HG03095 (cell line): ENCODE data around the gene ASB4.
"Not testable (repeated sequence)": the region's sequence is repeated elsewhere in the genome, so short reads cannot be mapped to it uniquely, and the experiment has no call there.

Experiments
- ATAC-seq: cut with Tn5 transposase; IDR thresholded peaks from one replicate; pipeline ENCODE4 v1.9.1; 2021; ENCODE audit warnings: moderate library complexity; ENCODE audit not compliant: unreplicated experiment

Gene ASB4

DNA sequence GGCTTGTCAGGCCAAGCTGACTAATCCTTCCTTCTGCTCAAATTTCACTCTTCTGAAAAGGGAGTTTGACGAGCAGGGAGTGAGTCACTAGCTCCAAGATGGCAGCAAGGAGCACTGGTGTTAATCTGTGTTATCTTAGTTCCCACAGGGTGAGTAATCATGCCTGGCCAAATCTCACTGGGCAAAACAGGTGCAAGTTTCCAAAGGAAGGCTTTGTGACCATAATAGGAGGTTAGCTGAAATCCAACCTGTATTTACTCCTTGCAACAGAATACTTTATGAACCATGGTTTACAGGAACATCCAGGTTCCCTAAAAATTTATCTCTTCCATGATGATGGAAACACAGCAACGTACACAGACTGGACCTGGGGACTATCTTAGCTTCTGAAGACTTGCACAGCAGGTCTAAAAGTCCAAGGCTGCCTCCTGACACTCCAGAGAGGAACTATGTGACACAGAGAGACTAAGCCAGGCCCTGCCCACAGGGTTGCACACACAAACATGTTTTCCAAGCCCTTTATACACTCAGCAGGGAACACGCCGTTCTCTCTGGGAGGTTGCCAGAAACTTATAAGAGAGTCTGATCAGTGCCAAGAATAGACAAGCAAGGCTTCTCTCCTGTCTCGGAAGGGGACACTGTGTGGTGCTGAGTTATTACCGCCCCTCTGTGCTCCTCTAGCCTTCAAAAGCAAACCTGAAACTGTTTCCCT, 64.2 kb downstream of the ASB4 start:
- no peak for ATAC-seq

DNA sequence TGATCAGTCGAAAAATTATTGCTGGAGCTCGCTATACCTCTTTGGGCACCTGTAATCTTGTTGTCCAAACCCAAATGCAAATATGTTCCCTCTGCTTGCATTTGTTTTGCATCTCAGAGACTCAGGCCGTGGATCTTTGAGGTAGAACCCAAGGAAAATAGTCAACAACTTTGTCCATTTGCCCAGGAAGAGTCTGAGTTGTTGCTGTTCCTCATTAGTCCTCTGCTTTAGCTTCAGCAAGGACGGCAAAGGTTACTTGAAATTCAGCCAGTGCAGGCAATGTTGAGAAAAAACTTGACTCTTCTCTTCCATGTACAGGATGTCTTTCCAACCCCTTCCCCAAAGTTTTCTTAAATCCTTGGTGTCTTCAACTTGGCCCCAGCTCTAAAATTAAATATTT, 64.8 kb downstream of the ASB4 start:
- no peak for ATAC-seq

DNA sequence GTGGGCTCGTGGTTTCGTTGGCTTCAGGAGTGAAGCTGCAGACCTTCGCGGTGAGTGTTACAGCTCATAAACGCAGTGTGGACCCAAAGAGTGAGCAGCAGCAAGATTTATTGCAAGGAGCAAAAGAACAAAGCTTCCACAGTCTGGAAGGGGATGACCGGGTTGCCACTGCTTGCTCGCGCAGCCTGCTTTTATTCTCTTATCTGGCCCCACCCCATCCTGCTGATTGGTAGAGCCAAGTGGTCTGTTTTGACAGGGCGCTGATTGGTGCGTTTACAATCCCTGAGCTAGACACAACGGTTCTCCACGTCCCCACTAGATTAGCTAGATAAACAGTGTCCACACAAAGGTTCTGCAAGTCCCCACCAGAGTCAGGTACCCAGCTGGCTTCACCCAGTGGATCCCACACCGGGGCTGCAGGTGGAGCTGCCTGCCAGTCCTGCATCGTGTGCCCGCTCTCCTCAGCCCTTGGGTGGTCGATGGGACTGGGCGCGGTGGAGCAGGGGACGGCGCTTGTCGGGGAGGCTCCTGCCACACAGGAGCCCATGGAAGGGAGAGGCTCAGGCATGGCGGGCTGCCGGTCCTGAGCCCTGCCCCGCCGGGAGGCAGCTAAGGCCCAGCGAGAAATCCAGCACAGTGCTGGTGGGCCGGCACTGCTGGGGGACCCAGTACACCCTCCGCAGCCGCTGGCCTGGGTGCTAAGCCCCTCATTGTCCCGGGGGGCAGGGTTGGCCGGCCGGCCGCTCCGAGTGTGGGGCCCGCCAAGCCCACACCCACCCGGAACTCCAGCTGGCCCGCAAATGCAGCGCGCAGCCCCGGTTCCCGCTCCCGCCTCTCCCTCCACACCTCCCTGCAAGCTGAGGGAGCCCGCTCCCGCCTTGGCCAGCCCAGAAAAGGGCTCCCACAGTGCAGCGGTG, 66.5 kb downstream of the ASB4 start:
- ATAC-seq, result not testable (repeated sequence)

DNA sequence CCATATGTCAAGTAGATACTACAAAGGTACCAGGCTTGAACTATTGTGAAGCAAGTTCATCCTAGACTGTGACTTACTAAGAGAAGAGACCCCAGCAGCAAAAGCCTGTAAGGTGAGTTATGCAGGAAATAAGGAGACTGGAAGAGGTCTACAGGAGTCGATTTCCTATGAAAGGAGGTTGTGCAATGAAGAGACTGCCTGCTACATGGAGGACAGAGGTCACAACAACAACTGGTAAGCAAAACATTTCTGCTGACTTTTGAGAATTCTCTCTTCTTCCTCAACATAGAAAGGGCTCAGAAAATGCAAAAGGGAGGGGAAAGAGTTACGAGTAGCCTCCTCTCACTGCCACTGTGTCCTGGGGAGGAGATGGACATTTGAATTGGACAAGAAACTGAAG, 68.2 kb downstream of the ASB4 start:
- ATAC-seq, result no peak

DNA sequence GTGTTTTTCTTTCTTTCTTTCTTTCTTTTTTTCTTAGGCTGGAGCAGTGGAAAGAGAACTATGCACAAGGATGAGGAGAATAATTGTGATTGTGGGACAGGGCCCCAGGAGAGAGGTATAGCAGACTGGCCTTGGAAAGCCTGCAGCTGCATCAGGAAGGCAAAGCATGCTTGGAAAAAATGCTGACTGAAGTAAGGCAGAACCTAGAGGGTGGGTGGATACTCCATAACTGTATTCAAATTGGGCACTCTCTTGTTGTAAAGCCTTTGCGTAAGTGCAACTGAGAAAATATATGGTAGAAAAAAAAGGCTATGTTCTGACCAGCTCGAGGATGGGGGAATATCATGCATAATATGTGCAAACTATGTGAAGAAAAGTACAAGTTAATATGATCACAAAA, 71.0 kb downstream of the ASB4 start:
- ATAC-seq, result no peak

DNA sequence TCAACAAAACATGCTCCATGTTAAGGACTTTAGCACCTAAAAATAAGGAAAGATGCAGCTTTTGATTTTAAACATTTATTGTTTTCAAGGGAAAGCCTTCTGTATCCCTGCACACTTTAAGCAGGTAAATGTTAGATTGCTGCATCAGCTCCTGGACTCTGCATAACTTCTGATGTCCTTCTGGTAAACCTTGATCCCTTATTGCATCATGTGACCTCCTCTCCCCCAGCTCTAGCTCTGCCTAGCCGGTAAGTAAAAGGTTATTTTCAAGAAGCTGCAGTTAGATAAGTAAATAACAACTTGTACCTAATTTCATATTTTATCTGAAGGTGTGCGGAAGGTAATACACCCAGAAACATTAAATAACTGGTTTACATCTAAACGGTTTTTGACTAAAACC, 73.1 kb downstream of the ASB4 start:
- no peak for ATAC-seq

DNA sequence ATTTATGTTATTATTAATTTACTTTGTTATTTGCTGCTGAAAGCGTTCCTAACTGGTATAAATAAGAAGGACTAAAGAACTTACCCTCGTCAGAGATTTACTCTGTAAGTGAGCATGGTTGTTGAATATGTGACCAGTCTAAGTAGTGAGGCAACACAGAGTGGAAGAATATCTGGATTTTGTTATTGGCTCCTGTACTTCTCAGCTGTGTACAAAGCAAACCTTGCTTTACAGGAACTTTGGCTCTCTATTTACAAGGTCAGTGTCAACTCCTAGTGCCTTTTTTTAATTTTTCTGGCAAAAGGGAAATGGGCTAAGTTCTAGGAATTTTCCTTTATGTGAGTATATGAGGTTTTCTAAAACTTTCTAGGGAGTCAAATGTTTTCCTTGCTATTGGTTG, 74.9 kb downstream of the ASB4 start:
- ATAC-seq, result no peak

DNA sequence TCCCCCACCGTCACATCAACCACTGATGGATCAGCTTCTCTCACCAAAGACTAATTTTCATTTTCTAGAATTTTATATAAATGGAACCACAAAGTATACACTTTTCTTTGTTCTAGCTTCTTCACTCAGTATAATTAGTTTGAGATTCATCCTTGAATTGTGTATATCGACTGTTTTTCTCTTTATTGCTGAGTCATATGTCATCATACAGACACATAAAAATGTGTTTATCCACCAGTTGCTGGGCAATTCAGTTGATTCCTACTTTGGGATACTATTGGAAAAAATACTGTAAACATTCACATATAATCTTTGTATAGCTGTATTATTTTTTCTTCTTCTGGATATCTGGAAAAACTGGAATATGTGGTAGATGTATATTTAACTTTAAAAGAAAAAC, 84.0 kb downstream of the ASB4 start:
- ATAC-seq, result no peak

DNA sequence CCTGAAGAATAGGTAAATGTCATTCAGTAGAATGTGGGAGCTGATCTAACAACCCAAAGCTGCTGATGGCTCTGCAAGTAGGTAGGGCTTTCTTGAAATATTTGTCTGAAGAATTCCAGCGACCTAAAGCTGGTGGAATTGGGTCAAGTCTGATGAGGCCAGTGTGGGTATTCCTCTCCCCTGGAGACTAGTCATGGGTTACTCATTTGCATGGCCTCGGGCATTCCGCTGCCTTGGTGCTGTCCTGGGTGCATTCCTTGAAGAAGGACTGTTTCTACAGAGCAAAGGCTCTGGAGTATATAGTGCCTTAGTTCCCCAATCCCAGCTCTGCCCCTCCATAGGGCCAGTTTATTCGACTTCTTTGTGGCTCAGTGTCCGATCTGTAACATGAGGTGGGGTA, 91.4 kb downstream of the ASB4 start:
- ATAC-seq, result no peak

DNA sequence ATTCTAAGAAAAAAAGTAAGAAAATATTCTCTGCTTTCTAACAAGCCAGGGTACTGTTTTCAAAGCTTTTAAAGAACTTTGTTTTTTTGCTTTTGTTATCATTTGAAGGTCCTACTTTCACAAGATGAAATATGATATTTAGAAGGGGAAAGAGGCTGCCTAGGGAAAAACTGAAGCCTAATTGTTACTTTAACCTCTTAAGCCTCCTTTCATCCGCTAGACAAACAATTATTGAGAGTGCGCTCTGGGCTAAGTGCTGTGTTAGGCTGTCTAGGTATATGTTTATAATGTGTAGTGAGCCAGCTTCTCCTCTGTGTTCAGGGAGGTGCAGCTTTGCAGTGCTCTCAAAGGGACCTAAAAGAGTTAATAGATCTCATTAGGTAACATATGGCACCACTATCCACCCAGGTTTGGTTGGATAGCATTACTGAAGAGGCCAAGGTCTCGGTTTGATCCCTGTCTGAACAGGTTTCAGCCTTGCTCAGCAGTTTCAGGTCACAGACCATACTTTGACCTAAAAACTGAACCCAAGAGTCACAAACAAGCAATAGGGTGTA, 92.6 kb downstream of the ASB4 start:
- no peak for ATAC-seq

DNA sequence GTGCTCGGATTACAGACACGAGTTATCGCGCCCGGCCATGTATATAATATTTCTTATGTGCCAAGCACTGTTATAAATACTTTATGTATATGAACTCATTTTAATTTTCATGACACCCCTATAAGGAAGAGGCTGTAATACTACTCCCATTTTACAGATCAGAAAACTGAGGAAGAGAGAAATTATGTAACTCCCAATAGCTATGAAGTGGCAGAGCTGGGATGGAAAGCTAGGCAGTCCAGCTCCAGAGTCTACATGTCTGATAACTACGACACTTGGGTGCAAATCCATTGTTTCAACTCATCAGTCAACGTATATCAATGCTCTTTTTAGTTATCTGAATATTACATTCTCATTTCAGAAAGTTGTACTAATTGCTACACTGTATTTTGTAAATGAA, 93.6 kb downstream of the ASB4 start:
- no peak for ATAC-seq

DNA sequence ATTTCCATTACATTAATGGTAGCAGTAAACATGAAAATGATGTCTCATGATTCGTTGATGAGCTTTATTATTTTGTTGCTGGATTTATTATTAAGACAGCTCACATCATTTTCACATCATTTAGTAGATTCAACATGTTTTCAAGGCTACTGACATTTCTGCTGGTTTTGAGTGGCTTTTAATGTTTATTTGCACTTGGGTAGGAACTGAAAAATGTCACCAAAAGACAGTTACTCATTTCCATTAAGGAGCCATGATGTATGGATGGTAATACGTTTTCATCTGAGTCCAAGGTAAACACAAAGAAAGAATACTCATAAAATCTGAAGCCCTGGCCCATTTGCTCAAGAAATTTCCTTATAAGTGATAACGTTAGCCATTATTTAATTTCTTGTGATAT, 95.7 kb downstream of the ASB4 start:
- no peak for ATAC-seq

DNA sequence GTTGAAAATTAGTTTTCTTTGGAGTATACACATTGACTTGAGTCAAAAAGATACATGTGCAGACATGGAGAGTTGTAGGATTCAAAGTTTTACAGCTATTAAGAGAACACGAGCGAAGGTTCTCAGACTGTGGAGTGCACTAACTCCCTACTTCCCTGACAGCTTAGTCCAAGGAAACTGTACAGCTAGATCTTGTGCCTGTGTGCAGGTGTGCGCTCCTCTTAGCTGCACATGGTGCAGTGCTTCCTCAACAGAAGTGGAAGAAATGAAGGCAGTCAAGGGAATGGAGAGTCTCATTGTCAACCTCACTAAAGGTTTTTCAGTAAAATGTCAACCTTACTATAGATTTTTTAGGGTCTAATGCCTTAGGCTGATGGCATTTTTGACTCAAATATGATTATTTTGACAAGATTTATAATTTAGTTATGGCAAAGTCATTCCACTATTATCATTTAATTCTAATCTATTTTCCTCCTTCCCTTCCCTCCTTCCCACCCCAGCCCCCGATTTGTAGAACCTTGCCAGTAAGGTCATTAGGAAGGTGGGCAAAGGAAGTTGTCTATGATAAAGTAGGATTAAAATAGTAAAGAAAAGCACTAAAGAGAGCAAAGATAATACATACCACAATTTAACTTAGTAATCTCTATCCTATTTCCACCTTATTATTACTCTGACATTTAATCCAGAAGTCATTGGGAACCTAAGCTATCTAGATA, 97.0 kb downstream of the ASB4 start:
- ATAC-seq, result no peak

DNA sequence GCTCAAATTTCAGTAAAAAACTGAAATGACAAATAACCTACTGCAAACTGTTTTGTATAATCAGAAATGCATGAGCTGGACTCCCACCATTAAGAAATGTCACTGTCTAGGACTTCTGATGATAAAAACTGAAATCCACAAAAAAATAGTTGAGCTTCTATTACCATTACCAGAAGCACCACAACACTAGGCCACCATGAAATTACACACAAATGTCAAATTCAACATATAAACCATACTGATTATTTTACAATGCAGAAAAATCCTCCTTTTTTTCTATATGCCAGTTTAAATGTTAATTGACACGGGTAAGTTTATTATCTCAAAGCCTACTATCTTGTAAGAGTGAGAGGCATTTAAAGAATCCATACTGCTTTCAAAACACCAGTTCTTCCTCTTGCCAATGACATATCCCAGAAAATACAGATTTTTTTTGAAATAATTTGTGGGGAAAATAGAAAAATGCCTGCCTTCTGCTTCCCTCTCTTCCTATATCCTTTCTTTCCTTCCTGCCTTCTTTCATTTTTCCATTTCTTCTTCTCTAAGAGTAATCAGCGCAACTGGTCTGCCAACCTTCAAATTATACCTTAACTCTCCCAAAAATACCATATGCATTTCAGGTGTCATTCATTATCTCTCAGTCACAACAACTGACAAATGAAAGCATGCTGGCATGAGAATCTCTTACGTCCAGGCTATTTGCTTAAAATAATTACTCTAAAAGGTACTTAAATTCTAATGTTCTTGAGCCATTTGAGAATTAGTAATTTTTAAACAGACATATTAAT, 98.3 kb downstream of the ASB4 start:
- ATAC-seq, result no peak

DNA sequence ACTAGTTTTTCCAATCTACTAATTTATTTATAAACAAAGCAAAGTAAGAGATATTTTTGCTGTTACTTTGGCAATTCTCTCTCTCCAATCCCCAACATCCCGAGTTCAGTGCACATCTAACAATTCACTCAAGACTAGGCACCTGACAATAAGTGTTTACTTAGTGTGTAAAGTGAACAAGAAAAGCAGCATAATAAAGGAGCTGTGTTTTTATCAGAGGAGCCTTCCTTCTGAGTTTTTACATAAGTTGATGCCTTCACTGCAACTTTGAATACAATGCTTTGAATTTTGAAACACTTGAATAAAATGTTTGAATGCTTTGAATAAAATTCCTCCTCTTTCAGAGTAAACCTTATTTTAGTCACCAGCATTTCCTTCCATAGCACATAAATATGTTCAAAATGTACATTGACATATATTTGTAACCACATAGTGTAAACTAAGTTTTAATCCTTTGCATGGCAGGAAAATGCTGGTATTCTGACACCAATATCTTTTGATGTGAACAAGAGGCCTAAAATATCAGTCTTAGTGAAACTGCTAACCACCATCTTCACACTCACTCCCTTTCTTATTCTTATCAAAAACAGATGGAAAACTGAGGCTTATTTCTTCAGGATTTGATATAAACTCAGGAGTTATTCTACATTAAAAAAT, 99.2 kb downstream of the ASB4 start:
- ATAC-seq, result no peak

DNA sequence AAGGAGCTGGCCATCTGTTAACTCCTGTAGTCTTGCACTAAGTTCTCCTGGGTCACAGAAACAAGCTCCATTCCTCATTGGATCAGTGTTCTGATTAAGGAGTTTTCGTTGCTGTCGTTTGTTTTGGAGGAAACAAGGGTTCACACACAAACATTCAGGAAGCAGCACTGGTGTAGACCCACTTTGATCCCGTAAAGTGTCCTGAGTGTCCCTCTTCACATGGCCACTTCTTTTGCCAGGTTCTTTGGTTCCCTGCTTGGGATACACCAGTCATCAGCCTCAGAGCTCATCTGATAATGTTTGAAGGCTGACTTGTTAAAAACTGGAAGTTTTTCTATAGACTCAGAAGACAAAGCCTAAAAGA, 99.7 kb downstream of the ASB4 start:
- ATAC-seq, result no peak

DNA sequence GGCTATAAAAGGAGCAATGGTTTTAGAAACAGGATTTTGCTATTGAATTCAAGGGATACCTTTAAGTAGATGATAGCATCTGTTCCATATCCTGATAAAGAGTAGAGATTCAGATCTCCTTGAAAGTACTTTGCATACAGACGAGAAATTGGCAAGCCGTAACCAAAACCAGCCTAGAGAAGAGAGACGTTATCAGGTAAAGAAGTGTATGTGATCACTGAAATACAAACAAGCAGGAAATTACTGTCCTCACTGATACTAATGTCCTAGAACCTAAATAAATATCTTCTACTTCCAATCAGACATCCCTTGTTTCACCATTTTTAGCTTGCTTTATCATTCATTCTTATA, 101.2 kb downstream of the ASB4 start:
- no peak for ATAC-seq

DNA sequence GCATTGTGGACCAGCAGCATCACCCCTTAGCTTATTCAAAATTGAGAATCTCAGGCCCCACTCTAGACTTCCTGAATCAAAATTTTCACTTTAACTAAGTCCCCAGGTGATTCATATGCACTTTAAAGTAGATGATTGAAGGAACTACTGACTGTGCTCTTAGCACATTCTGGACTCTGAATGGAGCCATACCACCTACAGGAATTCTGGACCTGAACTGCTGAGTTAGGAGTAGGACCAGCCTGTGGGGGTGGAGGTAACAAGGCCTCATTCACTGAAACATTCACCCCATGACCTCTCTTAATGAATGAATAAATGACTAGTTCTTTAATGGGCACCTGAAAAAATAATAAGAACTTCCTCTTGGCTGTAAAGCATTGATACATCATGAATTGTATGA, 103.3 kb downstream of the ASB4 start:
- no peak for ATAC-seq

DNA sequence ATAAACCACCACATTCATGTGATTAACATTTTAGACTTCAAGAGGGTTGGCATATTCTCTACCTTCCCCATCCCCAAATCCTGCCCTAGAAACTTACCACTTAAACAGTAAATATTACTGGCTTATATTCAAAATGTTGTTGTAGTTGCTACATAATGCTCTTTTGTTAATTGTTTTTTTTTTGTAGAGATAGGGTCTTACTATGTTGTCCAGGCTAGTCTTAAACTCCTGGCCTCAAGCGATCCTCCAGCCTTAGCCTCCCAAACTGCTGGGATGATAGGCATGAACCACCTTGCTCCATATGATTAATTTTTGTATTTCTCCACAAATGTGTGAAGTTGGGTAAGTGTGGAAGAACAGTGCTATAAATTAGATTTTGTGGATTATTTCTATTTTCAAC, 104.0 kb downstream of the ASB4 start:
- no peak for ATAC-seq
